Trophoblast cell (in vitro differentiated cells and primary cell): ENCODE measurements around the gene PGM1.

Experiments used
- DNase-seq, 2 donors: peaks; one replicate each; pipeline ENCODE4 v3.0.0-alpha.2; 2016
- H2AFZ ChIP-seq: 2 replicates; pipeline ENCODE4 v1.6.1; 2013; ENCODE audit warnings: low read length, moderate library complexity, mild to moderate bottlenecking; ENCODE audit not compliant: insufficient read depth, poor library complexity
- H2AK5ac ChIP-seq: 2 replicates; pipeline ENCODE4 v1.6.1; 2013; ENCODE audit warnings: mild to moderate bottlenecking, low read length
- H2BK120ac ChIP-seq: 2 replicates; pipeline ENCODE4 v1.6.1; 2013; ENCODE audit warnings: low read length, mild to moderate bottlenecking, moderate library complexity; ENCODE audit not compliant: insufficient read depth, poor library complexity
- H2BK12ac ChIP-seq: 2 replicates; pipeline ENCODE4 v1.6.1; 2013; ENCODE audit warnings: mild to moderate bottlenecking, low read length, moderate library complexity
- H2BK5ac ChIP-seq: 2 replicates; pipeline ENCODE4 v1.6.1; 2013; ENCODE audit warnings: low read length, low read depth, moderate library complexity, mild to moderate bottlenecking; ENCODE audit not compliant: poor library complexity
- H3K14ac ChIP-seq: 2 replicates; pipeline ENCODE4 v1.6.1; 2013; ENCODE audit warnings: mild to moderate bottlenecking, low read length
- H3K18ac ChIP-seq: 2 replicates; pipeline ENCODE4 v1.6.1; 2013; ENCODE audit warnings: mild to moderate bottlenecking, low read length
- H3K23ac ChIP-seq: 2 replicates; pipeline ENCODE4 v1.6.1; 2013; ENCODE audit warnings: low read length
- H3K27ac ChIP-seq: 2 replicates; pipeline ENCODE4 v1.5.1; 2013; ENCODE audit warnings: low read depth, mild to moderate bottlenecking, inconsistent platforms, low read length, moderate library complexity
- H3K27me3 ChIP-seq: 2 replicates; pipeline ENCODE4 v1.6.1; 2013; ENCODE audit warnings: inconsistent platforms, mild to moderate bottlenecking, low read length, moderate library complexity; ENCODE audit not compliant: insufficient read depth
- H3K36me3 ChIP-seq, 2 experiments: 1 replicate in 1 of 2; 2 replicates in 1 of 2; pipeline ENCODE4 v1.6.1; 2013; ENCODE audit warnings: low read length in 2 of 2, mild to moderate bottlenecking in 2 of 2, moderate library complexity in 1 of 2; ENCODE audit not compliant: insufficient read depth in 2 of 2, control insufficient read depth in 1 of 2
- H3K4ac ChIP-seq: 2 replicates; pipeline ENCODE4 v1.6.1; 2013; ENCODE audit warnings: low read depth, mild to moderate bottlenecking, low read length, moderate library complexity
- H3K4me1 ChIP-seq, 2 experiments: 1 replicate in 1 of 2; 2 replicates in 1 of 2; pipeline ENCODE4 v1.6.1; 2013; ENCODE audit warnings: low read length in 2 of 2, mild to moderate bottlenecking in 2 of 2, moderate library complexity in 1 of 2; ENCODE audit not compliant: insufficient read depth in 2 of 2, control insufficient read depth in 1 of 2
- H3K4me2 ChIP-seq: 2 replicates; pipeline ENCODE4 v1.6.1; 2013; ENCODE audit warnings: inconsistent platforms, mild to moderate bottlenecking, low read length, moderate library complexity
- H3K4me3 ChIP-seq: 2 replicates; pipeline ENCODE4 v1.5.1; 2013; ENCODE audit warnings: mild to moderate bottlenecking, low read depth, low read length, inconsistent platforms
- H3K79me1 ChIP-seq: one replicate; pipeline ENCODE4 v1.6.1; 2013; ENCODE audit warnings: low read length
- H3K79me2 ChIP-seq: 2 replicates; pipeline ENCODE4 v1.6.1; 2013; ENCODE audit warnings: low read length, mild to moderate bottlenecking; ENCODE audit not compliant: control insufficient read depth, insufficient read depth, poor library complexity
- H3K9ac ChIP-seq: 2 replicates; pipeline ENCODE4 v1.6.1; 2013; ENCODE audit warnings: mild to moderate bottlenecking, low read length
- H3K9me3 ChIP-seq: 2 replicates; pipeline ENCODE4 v1.6.1; 2013; ENCODE audit warnings: low read depth, mild to moderate bottlenecking, control low read depth, inconsistent platforms, low read length; ENCODE audit not compliant: insufficient read depth
- H4K12ac ChIP-seq: 2 replicates; pipeline ENCODE4 v1.6.1; 2013; ENCODE audit warnings: low read depth, mild to moderate bottlenecking, low read length, moderate library complexity
- H4K8ac ChIP-seq: 2 replicates; pipeline ENCODE4 v1.6.1; 2013; ENCODE audit warnings: low read depth, mild to moderate bottlenecking, low read length, moderate library complexity
- H4K91ac ChIP-seq: one replicate; pipeline ENCODE4 v1.6.1; 2013; ENCODE audit warnings: low read depth, mild to moderate bottlenecking, low read length, moderate library complexity
- WGBS: extraction: QIAGEN DNeasy Blood & Tissue Kit; methylation state at CpG from one replicate; pipeline ENCODE4 v1.1.7; 2013; ENCODE audit warnings: missing lambda C conversion rate; ENCODE audit not compliant: insufficient read length, insufficient coverage; ENCODE audit errors: extremely low coverage; 5-methylcytosine and 5-hydroxymethylcytosine counted together

PGM1 gene

GRCh38 chr1:63641615-63642014, 48.4 kb downstream of the PGM1 start:
- no CpG with 5 or more reads among the region's 4 CpGs for WGBS
- no peak overlapping the region for H3K23ac ChIP-seq
- no peaks in the 10 kb centered on the region for H3K36me3 ChIP-seq
- no peak overlapping the region for H3K14ac ChIP-seq
- H3K27ac ChIP-seq: no peak overlapping the region
- no peaks in the 10 kb centered on the region for H3K79me1 ChIP-seq
- no peaks in the 10 kb centered on the region for H3K79me2 ChIP-seq
- H3K9me3 ChIP-seq: no peaks in the 10 kb centered on the region
- H2AK5ac ChIP-seq: no peak overlapping the region
- H4K91ac ChIP-seq: no peak overlapping the region
- H2BK120ac ChIP-seq: no peak overlapping the region
- H4K12ac ChIP-seq: no peak overlapping the region
- no peak overlapping the region for H4K8ac ChIP-seq
- no peak for DNase-seq
- H2AFZ ChIP-seq: no peak overlapping the region
- H3K4me1 ChIP-seq: no peaks in the 10 kb centered on the region
- no peak overlapping the region for H3K4me3 ChIP-seq
- H3K18ac ChIP-seq: no peak overlapping the region
- H3K27me3 ChIP-seq: no peaks in the 10 kb centered on the region
- H2BK12ac ChIP-seq: no peak overlapping the region
- H3K9ac ChIP-seq: no peak overlapping the region
- H2BK5ac ChIP-seq: no peak overlapping the region
- no peak overlapping the region for H3K4ac ChIP-seq
- H3K4me2 ChIP-seq: no peak overlapping the region

GRCh38 chr1:63642901-63643300, 49.7 kb downstream of the PGM1 start:
- Histone ChIP-seq H3K79me1 (no peaks in the 10 kb centered on the region), H2AK5ac (no peak overlapping the region), H2BK120ac (no peak overlapping the region), H4K12ac (no peak overlapping the region), H3K4me2 (no peak overlapping the region), H3K27ac (no peak overlapping the region), H3K18ac (no peak overlapping the region), H3K4ac (no peak overlapping the region), H3K14ac (no peak overlapping the region), H3K36me3 (no peaks in the 10 kb centered on the region), H3K4me3 (no peak overlapping the region), H3K4me1 (no peaks in the 10 kb centered on the region), H2AFZ (no peak overlapping the region), H3K79me2 (no peaks in the 10 kb centered on the region), H2BK5ac (no peak overlapping the region), H3K9ac (no peak overlapping the region), H3K9me3 (no peaks in the 10 kb centered on the region), H3K27me3 (no peaks in the 10 kb centered on the region), H2BK12ac (no peak overlapping the region), H3K23ac (no peak overlapping the region), H4K8ac (no peak overlapping the region), H4K91ac (no peak overlapping the region)
- no CpG with 5 or more reads among the region's 2 CpGs for WGBS
- no peak for DNase-seq

GRCh38 chr1:63643517-63643916, 50.3 kb downstream of the PGM1 start:
- Histone ChIP-seq H3K27me3 (no peaks in the 10 kb centered on the region), H3K4me1 (peaks cover 0 to 3% of the 10 kb centered on the region in 2 experiments), H4K12ac (no peak overlapping the region), H3K79me1 (no peaks in the 10 kb centered on the region), H4K8ac (no peak overlapping the region), H4K91ac (no peak overlapping the region), H2AK5ac (no peak overlapping the region), H2BK12ac (no peak overlapping the region), H3K27ac (no peak overlapping the region), H3K23ac (no peak overlapping the region), H3K18ac (no peak overlapping the region), H3K79me2 (no peaks in the 10 kb centered on the region), H2AFZ (no peak overlapping the region), H3K9me3 (no peaks in the 10 kb centered on the region), H2BK5ac (no peak overlapping the region), H3K4me2 (no peak overlapping the region), H3K4ac (no peak overlapping the region), H3K4me3 (no peak overlapping the region), H2BK120ac (no peak overlapping the region), H3K36me3 (peaks cover 0 to 1% of the 10 kb centered on the region in 2 experiments), H3K14ac (no peak overlapping the region), H3K9ac (no peak overlapping the region)
- no peak for DNase-seq
- no CpG with 5 or more reads among the region's 3 CpGs for WGBS

GRCh38 chr1:63643926-63644325, 50.7 kb downstream of the PGM1 start:
- no CpG with 5 or more reads among the region's 3 CpGs for WGBS
- H3K14ac ChIP-seq: no peak overlapping the region
- H3K36me3 ChIP-seq: peaks cover 0 to 2% of the 10 kb centered on the region in 2 experiments
- H3K79me1 ChIP-seq: no peaks in the 10 kb centered on the region
- H2AK5ac ChIP-seq: no peak overlapping the region
- no peak overlapping the region for H3K4ac ChIP-seq
- no peak overlapping the region for H2BK120ac ChIP-seq
- H3K18ac ChIP-seq: no peak overlapping the region
- no peak overlapping the region for H2BK5ac ChIP-seq
- no peak overlapping the region for H4K12ac ChIP-seq
- H3K9ac ChIP-seq: no peak overlapping the region
- no peaks in the 10 kb centered on the region for H3K27me3 ChIP-seq
- no peak overlapping the region for H3K4me3 ChIP-seq
- H3K4me2 ChIP-seq: no peak overlapping the region
- H3K79me2 ChIP-seq: no peaks in the 10 kb centered on the region
- DNase-seq: no peak
- peaks cover 0 to 3% of the 10 kb centered on the region in 2 experiments for H3K4me1 ChIP-seq
- no peaks in the 10 kb centered on the region for H3K9me3 ChIP-seq
- no peak overlapping the region for H4K91ac ChIP-seq
- H3K27ac ChIP-seq: no peak overlapping the region
- H2AFZ ChIP-seq: no peak overlapping the region
- H3K23ac ChIP-seq: no peak overlapping the region
- H4K8ac ChIP-seq: no peak overlapping the region
- H2BK12ac ChIP-seq: no peak overlapping the region
